GM18508 (cell line): Measurements from ENCODE around the gene CRB2.
A peak's percentile ranks its signal among the peaks of the same experiment; 100 is the strongest.

Experiments
- ATAC-seq: cut with Tn5 transposase; IDR thresholded peaks from one replicate; pipeline ENCODE4 v1.9.1; 2021; ENCODE audit warnings: moderate number of reproducible peaks; ENCODE audit not compliant: insufficient read depth, unreplicated experiment

Gene CRB2

DNA sequence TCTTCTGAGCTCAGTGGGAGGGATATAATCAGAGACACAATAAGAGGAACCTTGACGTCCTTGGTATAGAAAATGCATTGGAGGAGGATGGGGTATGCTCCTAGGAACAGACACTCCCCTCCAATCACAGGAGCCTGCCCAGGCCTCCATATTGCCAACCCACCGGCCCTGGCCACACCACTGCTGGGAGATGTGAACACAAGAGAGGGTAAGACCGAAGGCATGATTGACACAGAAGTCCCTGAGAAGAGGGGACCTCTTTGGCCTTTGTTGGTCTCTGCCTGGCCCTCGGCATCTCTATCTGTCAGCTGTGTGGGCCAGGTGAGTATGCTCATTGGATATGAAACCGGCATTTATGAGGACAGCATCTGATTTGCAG is 62.0 kb downstream of the CRB2 start:
- ATAC-seq = no peak

- no peak for ATAC-seq
These were observed 62.5 kb downstream of the CRB2 start for GRCh38 chr9:123418506-123418905.

DNA sequence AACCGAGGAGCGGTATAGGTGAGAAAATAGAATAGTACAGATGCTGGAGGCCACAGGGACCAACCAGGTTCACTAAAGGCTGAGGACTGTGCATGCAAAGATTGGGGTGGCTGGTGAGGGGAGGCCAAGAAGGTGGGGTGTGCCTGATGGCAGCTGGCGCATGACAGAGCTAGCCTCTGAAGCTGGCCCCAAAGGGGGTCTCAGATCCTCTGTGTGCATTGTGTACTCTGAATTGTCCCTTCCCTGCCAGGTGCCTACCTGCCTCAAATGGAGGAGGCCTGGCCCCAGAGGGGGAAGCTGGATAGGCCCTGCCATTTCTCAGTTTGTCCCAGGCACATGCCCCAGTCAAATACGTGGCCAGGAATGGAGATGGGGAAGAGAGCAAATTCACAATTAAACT is 63.1 kb downstream of the CRB2 start:
- no peak for ATAC-seq

DNA sequence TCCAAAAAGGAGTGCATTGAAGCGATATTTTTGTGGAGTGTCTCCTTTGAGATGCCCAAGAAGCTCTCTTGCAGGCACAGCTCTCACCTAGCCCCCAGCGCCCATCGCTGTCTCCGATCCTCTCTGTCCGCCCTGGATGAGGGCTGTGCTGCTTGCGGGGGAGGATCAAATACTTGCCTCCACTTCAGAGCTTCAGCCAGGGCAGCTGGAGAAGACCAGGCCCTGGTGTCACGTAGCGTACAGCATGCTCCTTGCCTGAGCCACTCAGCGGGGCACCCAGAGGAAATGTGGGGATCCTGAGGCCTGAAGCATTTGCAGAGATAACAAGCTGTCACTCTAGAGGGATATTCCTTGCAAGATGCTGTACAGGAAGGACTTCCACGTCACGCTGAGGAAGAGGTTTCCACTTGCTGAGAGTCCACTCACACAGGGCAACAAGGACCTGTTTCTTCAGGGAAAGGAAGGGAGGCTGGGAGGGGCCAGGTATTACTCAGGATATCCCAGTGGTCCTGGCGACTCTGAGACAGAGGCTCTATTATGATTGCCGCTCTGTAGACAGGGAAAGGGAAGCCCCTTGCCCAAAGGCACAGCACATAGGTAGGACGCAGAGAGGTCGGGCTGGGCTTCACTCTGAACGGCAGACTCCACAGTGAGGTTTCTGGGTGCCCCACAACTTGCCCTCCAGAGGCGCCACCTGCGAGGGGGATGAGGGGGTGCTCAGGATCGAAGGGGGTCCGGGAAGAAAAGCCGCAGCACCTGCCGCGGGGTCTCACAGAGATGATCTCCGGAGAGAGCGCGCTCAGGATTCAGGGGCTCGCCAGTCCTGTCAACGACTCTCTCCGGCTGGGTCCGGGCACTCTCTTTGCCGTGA is 64.0 kb downstream of the CRB2 start:
- no peak for ATAC-seq

DNA sequence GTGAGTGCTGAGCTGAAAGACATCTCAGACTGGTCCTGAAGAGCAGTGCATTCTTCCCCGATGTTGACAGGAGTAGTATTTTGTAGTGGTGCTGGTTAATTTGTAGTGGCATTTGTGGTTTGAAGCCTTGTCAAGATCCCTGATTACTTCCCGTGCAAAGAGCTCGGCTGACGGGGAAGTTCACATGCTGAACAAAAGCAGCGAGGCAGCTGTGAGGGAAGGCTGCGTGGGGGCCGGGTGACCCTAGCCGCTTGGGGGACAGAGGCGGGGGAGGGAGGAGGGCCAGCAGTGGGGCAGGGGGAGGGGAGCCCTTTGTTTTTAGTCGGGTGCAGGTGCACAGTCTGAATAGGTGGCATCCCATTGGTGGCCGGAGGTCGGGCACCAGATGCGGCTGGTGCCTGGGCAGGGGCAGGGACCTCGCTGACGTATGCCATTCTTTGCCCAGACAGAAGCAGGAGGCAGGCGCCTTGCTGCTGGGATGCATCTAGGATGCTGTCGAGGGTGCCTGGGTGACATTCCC is 64.7 kb downstream of the CRB2 start:
- no peak for ATAC-seq

DNA sequence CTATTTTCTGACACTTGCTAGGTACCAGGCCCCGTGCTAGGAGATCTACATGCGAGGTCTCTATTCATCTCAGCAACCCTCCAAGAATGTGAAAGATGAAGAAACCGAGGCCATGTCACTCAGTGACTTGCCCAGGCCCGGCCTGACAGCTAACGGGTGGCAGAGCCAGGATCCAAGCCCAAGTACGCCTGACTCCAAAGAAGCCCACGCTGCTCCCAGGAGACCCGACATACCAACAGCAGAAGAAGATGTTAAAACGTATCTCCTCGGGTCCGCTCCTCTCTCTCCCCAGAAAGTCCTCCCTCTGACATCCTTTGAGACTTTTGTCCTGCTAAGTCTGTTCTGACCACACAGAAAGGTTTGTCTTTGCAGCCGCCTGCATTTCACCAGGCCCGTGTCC is 65.2 kb downstream of the CRB2 start:
- ATAC-seq = no peak

DNA sequence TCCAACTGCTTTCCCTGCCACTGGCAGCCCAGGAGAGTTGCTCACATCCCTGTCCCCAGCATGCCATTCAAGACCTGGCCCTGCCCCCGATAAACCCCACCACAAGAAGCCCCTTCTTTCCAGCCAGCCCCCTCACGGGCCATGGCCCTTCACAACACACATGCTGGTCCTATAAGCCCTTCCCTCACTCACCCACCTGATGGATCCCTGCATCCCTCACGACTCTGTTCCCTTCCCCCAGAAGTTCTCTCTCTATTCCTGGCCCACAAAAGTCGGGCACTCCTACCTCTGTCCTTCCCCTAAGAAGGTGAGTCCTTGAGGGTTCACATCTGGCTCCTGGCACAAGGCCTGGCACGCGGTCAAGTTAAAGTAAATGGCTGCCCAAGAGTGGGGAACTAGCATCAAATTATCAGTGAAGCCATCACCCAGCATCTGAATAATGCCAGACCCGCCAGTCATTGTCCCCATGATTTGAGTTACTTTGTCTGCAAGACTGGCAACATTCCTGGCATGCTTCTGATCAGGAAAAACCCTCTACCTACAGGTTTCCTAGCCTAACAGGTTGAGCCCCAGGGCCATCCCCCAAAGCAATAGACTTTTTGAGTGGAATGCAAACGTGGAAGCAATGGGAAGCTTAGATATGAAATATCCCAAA is 65.9 kb downstream of the CRB2 start:
- ATAC-seq = no peak

- ATAC-seq = no peak
These were observed 66.8 kb downstream of the CRB2 start for GRCh38 chr9:123422635-123423310.

DNA sequence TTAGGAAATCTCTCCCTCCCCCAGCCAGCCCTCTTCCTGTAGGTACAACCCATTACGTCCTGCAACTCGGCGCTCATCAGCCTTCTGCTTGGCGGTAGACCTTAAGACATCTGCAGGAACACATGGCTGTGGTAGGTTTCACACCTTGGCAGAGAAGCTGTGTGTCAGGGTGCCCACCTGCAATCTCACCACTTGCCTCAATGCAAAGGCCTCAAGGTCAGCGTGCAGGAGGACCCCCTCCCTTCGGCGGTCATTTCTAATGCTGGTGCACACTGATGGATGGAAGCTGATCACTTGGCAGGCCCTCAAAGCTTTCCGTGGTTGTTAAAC is 67.3 kb downstream of the CRB2 start:
- no peak for ATAC-seq

DNA sequence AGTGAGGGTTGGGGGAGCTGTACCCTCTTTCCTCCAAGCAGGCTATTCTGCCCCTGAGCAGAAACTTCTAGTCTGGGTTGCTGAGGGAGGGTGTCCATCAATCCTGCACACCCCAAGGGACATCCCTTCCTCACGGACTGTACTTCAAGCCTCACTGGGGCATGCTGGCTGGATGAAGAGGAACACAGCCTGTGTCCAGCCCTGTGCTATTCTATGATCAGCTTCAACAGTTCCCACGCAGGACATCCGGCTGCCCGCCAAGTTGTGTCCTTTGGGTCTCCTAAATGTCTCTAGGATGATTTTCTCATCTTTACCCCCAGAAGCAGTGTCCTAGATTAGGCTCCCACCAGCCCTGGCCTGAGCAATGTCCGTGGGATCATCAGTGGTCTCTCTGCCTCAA is 68.1 kb downstream of the CRB2 start:
- no peak for ATAC-seq

DNA sequence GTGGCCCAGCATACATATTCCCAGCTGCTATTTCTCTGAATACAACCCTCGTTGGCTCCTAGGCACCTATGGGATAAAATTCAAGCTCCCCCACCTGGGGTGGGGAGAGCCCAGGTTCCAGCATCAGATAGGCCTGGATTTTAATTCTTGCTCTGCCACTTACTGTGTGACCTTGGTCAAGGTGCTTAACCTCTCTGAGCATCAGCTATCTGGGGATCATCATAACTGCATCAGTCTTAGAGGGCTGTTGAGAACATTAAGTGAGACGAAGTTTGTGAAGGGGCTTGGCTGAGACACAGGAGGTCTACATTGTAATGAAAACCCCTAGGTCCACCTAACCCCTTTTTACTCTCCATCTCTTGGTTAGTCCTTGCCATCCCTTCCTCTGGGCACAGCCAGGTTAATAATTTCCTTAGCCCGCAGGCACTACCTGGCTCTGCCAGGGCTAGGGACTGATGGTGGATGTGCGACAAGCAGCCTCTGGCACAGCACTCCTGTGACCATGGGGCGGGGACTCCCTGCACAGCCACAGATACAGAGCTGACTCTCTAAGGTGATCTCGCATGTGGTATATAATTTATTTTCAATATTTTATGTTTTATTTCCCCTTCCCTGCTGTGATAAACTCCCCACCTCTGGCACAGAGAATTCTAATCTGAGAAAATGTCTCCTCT is 68.7 kb downstream of the CRB2 start:
- no peak for ATAC-seq

DNA sequence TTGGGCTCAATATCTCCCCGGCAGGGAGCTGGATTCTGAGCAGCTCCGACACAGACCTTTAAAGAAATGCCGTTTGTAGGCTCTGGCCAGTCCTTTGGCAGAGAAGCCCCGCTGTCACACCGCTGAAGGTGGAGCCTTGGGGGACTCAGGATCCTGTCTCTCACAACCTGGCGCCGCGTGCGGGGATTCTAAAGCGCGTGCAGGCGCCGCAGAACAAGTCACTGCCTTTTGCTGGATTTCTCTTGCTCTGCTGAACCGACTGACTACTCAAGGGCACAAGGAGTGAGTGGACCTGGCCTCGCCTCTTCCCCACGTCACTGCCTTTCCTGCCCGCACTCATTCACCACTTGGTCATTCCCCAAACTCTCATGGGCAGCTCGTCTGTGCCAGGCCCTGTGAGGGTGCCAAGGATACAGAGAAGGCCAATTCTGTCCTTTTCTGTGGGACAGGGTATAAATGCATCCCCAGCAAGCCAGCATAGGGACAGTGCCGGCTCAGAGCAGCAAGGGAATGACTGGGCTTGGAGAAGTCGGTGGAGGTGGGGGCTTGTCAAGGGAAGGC is 69.3 kb downstream of the CRB2 start:
- no peak for ATAC-seq

DNA sequence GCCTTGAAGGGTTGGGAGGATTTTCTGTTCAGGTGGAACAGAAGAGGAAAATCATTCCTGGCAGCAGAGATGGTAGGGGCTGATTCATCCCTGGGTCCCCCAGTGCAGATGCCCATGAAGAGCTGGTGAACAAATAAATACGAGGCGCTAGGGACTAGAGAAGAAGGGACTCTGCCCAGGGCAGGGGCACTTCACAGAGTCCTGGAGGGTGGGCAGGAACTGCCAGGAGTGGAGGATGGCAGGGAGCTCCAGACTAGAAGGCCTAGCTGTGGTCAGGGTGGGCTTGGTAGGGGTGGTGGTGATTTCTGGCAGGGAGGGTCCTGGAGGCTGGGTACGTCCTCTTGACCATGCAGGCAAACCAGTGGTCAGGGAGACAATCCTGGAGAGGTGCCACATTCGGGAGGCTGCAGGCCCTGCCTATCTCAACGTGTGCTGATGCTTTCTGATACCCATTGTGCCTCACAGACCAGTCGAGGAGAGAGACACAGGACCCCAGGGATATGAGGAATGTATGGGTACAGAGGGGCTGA is 69.9 kb downstream of the CRB2 start:
- ATAC-seq = no peak

DNA sequence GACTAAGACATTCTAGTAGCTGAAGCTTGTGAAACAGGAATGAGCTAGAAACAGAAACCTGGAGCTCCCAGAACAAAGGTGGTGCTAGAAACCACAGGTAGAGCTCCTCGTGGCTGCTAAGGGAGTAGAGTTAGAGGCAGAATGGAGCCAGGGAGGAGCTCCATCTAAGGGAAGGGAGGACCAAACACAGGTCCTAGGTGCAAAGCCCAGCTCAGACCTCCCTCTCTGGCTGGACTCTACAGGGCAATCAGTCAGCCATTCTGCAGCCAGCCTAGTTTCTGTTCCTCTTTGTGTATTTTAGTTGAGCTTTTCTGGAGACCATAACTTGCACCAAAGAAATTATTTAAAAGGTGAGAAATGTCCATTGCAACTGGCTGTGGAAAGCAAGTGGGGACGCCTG is 70.4 kb downstream of the CRB2 start:
- ATAC-seq = peak; percentile 64
